GM21360 (cell line): ENCODE data around the gene BROX.

ENCODE experiments used
- ATAC-seq: cut with Tn5 transposase; IDR thresholded peaks from one replicate; pipeline ENCODE4 v1.9.1; 2021; ENCODE audit warnings: mild to moderate bottlenecking, moderate library complexity; ENCODE audit not compliant: unreplicated experiment

BROX gene

GRCh38 chr1:222772996-222773379 lies 60.6 kb downstream of the BROX start:
- ATAC-seq = peak; percentile 88

- ATAC-seq = no peak
Measured at GRCh38 chr1:222777463-222777862, 65.1 kb downstream of the BROX start.

DNA sequence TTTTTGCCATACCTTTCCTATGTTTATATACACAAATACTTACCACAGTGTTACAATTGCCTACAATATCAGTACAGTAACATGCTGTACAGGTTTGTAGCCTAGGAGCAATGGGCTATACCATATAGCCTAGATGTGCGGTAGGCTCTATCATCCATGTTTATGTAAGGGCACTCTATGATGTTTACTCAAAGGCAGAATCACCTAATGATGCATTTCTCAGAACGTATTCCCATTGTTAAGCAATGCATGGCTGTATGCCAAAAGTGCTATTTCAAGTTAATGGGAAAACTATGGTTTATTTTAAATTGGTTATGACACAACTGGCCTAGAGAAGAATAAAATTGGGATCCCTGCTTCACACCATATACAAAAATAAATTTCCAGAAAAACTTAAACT lies 65.6 kb downstream of the BROX start:
- no peak for ATAC-seq

GRCh38 chr1:222781251-222781650 lies 68.9 kb downstream of the BROX start:
- no peak for ATAC-seq

DNA sequence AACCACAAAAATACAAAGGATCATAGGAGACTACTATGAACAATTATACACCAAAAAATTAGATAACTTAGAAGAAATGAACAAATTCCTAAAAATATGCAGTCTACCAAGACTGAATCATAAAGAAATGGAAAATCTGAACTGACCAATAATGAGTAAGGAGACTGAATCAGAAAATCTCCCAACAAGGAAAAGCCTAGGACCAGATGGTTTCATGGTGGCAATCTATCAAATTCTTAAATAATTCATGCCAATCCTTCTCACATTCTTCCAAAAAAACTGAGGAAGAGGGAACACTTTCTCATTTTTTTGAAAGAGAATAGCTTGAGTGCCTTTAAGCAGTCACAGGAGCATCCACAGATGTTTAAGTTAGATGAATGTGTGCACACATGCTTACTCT lies 70.7 kb downstream of the BROX start:
- ATAC-seq = no peak

GRCh38 chr1:222784371-222784770 lies 72.0 kb downstream of the BROX start:
- ATAC-seq = no peak
